NOMO-1 treated with dmso at 0.1 percent for 144 hours (cell line): Measurements from ENCODE around the gene COTL1.

ENCODE experiments used
- DNase-seq: peaks from one replicate; lab custom pipeline; 2025; ENCODE audit not compliant: unreplicated experiment; lab: John Stamatoyannopoulos, UW

The COTL1 gene, protein sequence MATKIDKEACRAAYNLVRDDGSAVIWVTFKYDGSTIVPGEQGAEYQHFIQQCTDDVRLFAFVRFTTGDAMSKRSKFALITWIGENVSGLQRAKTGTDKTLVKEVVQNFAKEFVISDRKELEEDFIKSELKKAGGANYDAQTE

GRCh38 chr16:84617791-84618580, at the start of gene COTL1:
TSS of gene COTL1 (minus strand) at chr16:84618078. CDS start at chr16:84617914, 164 bp downstream.
- peak; percentile 93 for DNase-seq

GRCh38 chr16:84665843-84666242, 48.0 kb upstream of the COTL1 start:
- no peak for DNase-seq

- no peak for DNase-seq
Measured at GRCh38 chr16:84665359-84665758, 47.5 kb upstream of the COTL1 start.

- no peak for DNase-seq
Measured at GRCh38 chr16:84663433-84664101, 45.7 kb upstream of the COTL1 start.

- no peak for DNase-seq
Measured at GRCh38 chr16:84662471-84662870, 44.6 kb upstream of the COTL1 start.

DNA sequence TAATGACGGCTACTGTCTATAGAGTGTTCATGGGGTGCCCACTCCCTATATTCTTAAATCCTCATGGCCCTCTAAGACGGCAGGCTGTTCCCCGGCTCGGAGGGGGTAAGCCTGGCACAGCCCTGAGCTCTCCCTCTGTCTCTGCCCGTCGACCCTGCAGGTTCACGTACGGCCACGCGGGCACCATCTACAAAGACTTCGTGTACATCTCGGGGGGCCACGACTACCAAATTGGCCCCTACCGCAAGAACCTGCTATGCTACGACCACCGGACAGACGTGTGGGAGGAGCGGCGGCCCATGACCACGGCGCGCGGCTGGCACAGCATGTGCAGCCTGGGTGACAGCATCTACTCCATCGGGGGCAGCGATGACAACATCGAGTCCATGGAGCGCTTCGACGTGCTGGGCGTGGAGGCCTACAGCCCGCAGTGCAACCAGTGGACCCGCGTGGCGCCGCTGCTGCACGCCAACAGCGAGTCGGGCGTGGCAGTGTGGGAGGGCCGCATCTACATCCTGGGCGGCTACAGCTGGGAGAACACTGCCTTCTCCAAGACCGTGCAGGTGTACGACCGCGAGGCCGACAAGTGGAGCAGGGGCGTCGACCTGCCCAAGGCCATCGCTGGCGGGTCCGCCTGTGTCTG, 43.7 kb upstream of the COTL1 start:
- no peak for DNase-seq

- no peak for DNase-seq
Measured at GRCh38 chr16:84660973-84661372, 43.1 kb upstream of the COTL1 start.

- no peak for DNase-seq
Measured at GRCh38 chr16:84659656-84660300, 41.9 kb upstream of the COTL1 start.

DNA sequence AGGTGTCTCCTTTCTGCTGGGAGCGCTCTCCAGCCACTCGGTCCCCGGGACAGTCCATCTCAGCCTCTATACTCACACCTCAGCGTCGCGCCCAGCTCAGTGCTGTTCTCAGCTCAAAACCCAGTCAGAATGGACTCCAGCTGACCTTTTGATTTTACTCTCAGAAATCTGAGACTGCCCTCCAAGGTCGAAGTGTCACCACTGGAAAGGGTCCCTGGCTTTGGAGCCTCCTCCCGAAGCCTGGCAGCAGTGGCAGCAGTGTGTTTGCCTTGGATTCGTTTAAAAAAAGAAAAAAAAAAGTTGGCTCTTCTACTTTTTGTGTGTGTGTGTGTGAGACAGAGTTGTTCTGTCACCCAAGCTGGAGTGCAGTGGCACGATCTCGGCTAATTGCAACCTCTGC, 40.8 kb upstream of the COTL1 start:
- no peak for DNase-seq

DNA sequence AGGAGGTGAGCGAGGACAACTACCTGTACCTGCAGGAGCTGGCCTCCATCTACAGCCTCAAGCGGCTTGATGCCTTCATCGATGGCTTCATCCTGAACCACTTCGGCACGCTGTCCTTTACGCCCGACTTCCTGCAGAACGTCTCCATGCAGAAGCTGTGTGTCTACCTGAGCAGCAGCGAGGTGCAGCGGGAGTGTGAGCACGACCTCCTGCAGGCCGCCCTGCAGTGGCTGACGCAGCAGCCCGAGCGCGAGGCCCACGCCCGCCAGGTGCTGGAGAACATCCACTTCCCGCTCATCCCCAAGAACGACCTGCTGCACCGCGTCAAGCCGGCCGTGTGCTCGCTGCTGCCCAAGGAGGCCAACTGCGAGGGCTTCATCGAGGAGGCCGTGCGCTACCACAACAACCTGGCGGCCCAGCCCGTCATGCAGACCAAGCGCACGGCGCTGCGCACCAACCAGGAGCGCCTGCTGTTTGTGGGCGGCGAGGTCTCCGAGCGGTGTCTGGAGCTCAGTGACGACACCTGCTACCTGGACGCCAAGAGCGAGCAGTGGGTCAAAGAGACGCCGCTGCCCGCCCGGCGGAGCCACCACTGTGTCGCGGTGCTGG, 39.5 kb upstream of the COTL1 start:
- no peak for DNase-seq

GRCh38 chr16:84656649-84657048, 38.8 kb upstream of the COTL1 start:
- no peak for DNase-seq

GRCh38 chr16:84654998-84655397, 37.1 kb upstream of the COTL1 start:
- DNase-seq: no peak

GRCh38 chr16:84654238-84654637, 36.4 kb upstream of the COTL1 start:
- no peak for DNase-seq

GRCh38 chr16:84652566-84652965, 34.7 kb upstream of the COTL1 start:
- DNase-seq: no peak

GRCh38 chr16:84650062-84650991, 32.4 kb upstream of the COTL1 start:
- DNase-seq: no peak

DNA sequence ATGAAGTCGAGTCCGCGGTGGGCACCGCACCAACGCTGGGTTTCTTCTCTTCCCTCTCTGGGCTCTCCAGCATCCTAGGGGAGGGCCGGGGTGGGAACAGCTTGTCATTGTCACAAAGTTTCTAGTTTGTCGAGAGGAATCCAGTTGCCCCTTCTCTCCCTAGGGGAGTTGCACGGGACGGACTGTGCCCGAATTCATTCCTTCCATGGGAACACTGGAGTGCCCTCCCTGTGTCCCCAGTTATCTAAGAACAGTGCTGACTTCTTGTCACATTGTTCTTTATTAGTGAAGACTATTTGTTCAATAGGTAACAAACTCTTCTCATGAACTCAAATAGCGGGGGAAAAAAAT, 31.6 kb upstream of the COTL1 start:
- no peak for DNase-seq

GRCh38 chr16:84648595-84649510, 31.0 kb upstream of the COTL1 start:
- DNase-seq: peak; percentile 14

DNA sequence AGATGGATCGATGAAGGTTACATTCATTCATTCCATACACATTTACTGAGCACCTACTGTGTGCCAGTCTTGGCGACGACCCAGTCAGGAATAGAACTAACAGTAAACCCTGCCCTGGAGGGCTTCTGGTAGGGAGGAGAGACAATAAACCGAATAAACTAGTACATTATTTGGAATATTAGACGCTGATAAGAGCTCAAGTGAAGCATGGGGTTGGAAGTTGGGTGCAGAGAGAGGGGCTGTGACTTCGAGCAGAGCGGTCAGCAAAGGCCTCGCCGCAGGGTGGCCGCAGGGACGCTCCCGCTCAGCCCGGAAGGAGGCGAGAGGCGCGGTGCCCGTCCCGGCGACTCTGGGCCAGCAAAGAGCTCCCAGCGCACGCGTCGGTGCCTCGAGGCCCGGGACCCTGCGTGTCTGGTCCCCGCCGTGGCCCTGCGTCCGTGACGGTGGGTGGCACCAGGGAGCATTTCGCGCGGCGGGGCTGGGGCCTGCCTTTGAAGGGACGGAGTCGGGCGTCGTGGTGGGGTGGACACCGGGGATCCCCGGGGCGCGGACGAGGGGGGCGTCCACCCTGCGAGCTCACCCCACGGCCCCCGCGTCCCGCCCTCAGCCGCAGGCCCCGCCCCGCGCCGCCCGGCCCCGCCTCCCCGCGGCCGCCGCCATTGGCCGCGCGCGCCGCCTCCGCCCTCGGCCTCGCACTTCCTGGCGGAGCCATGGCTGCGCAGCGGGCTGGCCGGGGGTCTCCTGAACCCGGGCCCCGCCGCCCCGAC, 30.1 kb upstream of the COTL1 start, which contains the start of gene KLHL36:
KLHL36 (plus strand) TSS at position 684 of the 767 bp plus-strand sequence. CDS start 2,357 bp downstream, outside the sequence.
- peak; percentile 38 for DNase-seq
